HG02678 (cell line): Measurements from ENCODE around the gene BNC2.

ENCODE experiments used
- ATAC-seq: cut with Tn5 transposase; IDR thresholded peaks from one replicate; pipeline ENCODE4 v1.9.1; 2021; ENCODE audit warnings: mild to moderate bottlenecking, moderate library complexity; ENCODE audit not compliant: unreplicated experiment

Gene BNC2

DNA sequence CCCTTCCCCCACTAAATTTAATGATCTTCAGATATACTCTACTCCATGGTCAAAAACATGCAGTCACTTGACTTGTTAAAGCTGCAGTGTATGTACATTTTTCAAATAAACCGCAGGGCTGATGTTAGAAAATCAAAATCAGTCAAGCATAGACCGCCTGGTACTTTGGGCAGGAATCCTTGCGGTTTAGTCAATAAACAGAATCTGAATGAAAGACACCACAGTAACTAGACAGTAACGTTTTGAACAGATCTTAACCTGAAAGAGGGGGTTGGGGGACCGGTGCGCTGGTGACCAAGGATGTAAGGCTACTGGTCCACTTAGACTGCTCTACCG, 188.8 kb downstream of the BNC2 start:
- ATAC-seq: no peak

- no peak for ATAC-seq
Measured at GRCh38 chr9:16680975-16681651, 189.4 kb downstream of the BNC2 start.

- ATAC-seq: no peak
Measured at GRCh38 chr9:16680541-16680940, 189.9 kb downstream of the BNC2 start.

- ATAC-seq: no peak
Measured at GRCh38 chr9:16679327-16679821, 191.1 kb downstream of the BNC2 start.

- ATAC-seq: no peak
Measured at GRCh38 chr9:16676519-16676918, 194.0 kb downstream of the BNC2 start.

DNA sequence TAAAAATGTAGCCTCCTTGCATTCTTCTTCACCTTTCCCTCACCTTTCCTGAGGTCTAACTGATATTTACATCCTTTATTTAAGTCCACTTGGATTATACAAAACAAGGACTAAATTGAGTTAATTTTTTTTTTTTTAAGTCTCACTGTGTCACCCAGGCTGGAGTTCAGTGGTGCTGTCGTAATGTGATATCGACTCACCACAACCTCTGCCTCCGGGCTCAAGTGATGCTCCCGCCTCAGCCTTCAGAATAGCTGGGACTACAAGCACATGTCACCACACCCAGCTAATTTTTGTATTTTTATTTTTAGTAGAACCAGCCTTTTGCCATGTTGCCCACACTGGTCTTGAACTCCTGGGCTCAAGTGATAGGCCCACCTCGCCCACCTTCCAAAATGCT, 195.3 kb downstream of the BNC2 start:
- ATAC-seq: no peak

- ATAC-seq: no peak
Measured at GRCh38 chr9:16673171-16673570, 197.3 kb downstream of the BNC2 start.

DNA sequence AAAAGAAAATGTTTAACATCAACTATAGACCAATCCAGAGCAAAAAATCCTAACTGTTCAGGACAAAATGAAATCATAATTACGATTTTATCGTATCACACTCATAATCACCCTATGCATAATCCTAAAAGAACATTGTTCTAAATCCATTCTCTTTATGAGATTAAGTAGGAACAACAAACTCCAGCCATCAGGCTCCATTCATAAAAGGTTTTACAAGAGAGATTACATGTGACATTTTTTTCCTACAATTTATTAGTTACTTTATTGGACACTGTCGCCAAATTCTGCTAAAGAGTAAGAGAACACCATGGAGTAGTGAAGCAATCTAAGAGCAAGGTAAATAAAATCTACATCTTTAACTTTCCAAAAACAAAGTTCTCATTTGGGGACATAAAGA, 198.0 kb downstream of the BNC2 start:
- ATAC-seq: no peak

DNA sequence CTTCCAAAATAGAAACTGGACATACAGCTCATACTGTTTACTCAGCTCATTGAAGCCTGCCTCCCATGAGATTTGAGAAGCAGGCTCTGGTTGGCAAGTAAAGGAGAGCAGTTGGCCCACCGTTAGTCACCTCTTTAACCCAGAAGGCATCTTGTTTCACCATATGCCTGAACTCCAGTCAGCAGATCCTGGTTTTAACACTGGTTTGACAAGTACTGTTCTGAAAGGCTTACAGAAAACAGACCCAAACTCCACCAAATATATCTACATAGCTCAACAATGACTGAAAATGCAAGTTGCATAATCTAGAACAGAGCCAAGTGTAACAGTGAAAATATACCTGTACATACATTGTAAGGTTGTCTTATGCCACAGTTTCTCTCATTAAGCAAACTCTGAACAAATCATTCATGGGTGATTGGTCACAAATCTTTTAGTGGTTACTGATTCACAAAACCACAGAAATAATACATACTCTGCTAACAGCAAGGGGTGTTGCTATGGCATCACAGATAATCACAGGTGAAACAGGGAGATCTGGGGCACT, 198.8 kb downstream of the BNC2 start:
- no peak for ATAC-seq

DNA sequence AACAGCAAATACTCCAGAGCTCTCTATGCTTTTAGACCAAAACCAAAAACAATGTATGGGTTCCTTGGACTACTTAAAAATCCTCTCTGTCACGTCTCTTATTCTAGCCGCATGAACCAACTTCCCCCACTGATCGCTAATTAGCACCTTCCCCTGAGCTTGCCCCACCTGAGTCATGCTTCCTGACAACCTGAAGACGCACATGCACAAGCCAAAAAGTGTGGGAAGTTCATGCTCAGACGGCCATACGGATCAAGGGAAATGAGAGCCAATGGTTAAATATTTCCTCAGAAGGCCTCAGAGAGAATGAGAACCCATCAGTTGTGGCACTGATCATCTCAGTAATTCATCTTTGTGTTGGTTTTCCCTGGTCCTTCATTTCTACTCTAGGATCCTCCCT, 199.7 kb downstream of the BNC2 start:
- ATAC-seq: no peak

- ATAC-seq: no peak
Measured at GRCh38 chr9:16668734-16669295, 201.7 kb downstream of the BNC2 start.

- no peak for ATAC-seq
Measured at GRCh38 chr9:16664211-16664610, 206.3 kb downstream of the BNC2 start.

DNA sequence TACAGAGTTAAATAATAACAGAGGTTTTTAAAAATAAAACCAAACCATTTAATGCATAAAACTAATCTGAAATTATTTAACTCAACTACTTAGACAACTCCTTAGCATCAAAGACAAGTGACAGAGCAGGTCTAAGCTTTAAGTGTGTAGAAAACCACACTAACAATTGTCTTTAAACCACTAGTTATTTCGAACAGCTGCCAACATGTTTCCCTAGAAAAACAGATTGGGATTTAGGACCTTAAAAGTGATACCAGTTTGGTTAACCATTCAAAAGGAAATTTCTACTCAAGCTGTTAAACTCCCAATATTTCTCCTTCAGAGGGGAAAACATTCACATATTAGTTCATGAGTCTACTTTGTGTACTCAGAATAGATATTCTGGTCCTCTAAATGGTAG, 208.7 kb downstream of the BNC2 start:
- no peak for ATAC-seq

- ATAC-seq: no peak
Measured at GRCh38 chr9:16659096-16659495, 211.4 kb downstream of the BNC2 start.

- no peak for ATAC-seq
Measured at GRCh38 chr9:16656432-16657169, 213.9 kb downstream of the BNC2 start.

DNA sequence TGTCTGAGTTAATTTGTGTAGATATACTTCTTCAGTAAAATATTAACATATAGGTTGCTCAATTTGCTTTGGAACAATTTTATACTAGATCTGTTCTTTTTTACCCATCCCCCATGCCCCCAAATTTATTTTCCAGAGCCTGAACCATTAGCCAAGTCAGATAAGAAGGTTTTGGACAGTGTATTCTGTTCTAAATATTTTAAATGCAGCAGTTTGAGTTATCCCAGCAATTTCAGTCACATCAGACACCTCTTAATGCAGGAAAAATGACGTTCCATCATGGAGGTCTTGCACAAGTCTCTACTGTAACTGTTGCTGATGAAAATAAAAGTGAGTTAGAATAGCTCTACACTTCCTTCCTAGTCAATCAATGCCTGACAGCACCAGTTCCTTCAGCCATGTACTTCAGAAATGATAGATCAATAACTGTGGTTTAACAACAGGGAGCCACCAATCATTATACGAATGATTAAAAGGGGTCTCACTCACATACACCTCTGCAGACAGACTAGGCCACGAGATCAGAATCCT, 215.8 kb downstream of the BNC2 start:
- no peak for ATAC-seq

DNA sequence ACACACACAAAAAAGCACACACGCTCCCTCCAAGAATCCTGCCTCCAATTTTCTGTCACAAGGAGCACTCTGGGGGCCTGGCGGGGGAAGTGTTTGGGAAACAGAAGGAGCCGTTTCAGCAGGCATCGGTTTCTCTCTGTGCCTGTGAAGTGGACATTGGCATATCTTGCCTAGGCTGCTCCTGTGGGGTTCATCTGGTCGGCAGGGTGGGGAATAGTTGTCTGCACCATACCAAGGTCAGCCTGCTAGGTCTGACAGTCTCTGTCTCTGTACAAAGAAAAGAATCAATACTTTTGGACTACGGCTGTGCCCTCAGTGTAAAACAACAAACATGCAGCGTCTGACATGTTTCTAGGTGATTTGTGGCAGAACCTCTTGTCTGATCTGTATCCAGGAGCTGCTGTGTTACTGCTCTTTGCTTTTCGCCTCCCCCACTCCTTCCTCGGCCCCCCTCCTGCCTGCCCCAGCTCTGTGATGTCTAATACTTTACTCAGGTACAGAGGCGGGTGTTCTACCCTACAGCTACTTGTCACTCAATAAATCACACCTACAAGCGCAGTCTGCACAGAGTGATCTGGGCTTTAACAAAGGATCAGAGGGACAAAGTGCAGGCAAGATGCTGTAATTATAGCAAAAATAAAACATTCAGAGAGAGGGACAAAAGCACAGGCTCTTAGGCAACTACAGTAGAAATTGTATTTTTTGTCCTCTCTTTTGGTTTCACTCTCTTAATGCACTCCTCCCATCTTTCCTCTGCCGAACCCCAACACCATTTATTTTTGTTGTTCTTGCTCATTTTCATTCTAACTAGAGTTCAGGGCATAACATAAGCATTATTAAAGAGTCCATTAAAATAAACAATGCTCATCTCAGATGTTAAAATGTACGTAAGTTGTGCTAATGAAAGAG, 216.7 kb downstream of the BNC2 start:
- ATAC-seq: no peak

DNA sequence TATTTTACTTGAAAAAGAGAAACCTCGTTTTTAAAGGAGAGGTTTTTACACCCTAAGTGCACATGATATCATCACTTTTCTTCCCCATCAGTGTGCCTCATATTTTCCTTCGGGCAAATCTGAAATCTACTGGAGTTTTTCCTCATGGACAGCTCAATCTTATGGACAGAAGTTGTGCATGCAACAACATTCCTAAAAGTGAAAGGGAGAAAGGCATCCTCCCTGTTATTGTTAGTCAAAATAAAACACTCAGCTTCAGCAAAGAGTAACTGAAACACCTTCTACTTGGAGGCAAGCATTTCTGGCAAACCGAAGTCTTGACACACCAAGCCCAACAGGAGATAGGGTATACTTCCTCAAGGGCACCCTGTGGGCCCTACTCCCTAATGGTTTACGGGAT, 217.9 kb downstream of the BNC2 start:
- no peak for ATAC-seq

DNA sequence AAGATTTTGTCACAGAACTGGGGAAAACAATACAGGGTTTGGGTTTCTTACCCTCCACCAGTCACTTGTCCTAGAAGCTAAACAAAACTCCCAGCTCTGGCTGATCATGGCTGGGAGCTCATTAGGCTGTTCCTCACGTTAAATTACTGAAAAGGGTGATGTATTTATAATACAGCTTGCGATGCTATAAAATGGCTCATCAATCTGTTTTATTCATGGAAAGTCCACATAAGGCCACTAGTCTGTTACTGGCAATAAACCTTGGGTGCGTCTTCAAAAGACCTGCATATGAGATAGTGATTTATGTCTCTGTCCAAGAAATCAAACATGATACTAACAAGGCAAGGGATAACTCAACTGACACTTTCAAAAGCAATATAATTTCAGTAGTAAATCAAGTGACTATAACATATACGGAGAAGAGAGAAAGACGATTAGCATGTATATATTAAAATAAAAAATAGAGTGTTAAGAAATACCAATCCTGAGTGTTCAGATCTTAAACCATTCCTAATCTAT, 219.0 kb downstream of the BNC2 start:
- ATAC-seq: no peak

- ATAC-seq: no peak
Measured at GRCh38 chr9:16645970-16646369, 224.5 kb downstream of the BNC2 start.
